A549 (cell line): ENCODE data around the gene RMI1. TPM values are rescaled to one million over a fixed set of nuclear protein-coding genes. Genes with fewer than 3 reads are reported as not detected.

Experiments
- ATAC-seq, 2 experiments: fragments of 200-7000 bp in 1 of 2; fragments of >200 bp in 1 of 2; cut with Nextera tagmentation in 1 of 2; cut with Tn5 transposase in 1 of 2; 3 replicates each; pipeline versions ENCODE4 v1.8.0 to v1.9.1; 2018 to 2020; ENCODE audit warnings: mild to moderate bottlenecking in 1 of 2, moderate library complexity in 1 of 2
- CTCF ChIA-PET: fragments of 300-600 bp; sonication (Branson Sonifier 250); formaldehyde crosslinking; extraction: SDS; loops from one replicate; lab custom pipeline; 2021; ENCODE audit warnings: antibody characterized with exemption, inconsistent platforms; lab: Yijun Ruan, JAX
- POLR2A ChIA-PET: fragments of 350-600 bp; formaldehyde crosslinking; extraction: SDS; loops from one replicate; lab custom pipeline; 2021; ENCODE audit warnings: antibody characterized with exemption, inconsistent platforms; lab: Yijun Ruan, JAX
- DNase-seq, 2 experiments: peaks; one replicate each; pipeline versions ENCODE4 v3.0.0 to v3.0.0-alpha.2; 2011 to 2016; ENCODE audit warnings: low read depth in 1 of 2, low spot score in 1 of 2
- FAIRE-seq: peaks from 2 replicates; lab custom pipeline; 2011; peaks lifted over from hg19 to GRCh38; lab: Jason Lieb, UNC
- H3K27ac ChIP-seq, 2 experiments: fragments of >200 bp; sonication (Bioruptor Twin); formaldehyde crosslinking; 3 replicates each; pipeline ENCODE4 v1.5.1; 2016 to 2017
- H3K4me1 ChIP-seq: fragments of >200 bp; sonication (Bioruptor Twin); formaldehyde crosslinking; 3 replicates; pipeline ENCODE4 v1.6.1; 2016
- H3K4me2 ChIP-seq: fragments of >200 bp; sonication (Bioruptor Twin); formaldehyde crosslinking; 3 replicates; pipeline ENCODE4 v1.6.1; 2016
- H3K4me3 ChIP-seq: fragments of >200 bp; sonication (Bioruptor Twin); formaldehyde crosslinking; 3 replicates; pipeline ENCODE4 v1.5.1; 2016
- H3K9me3 ChIP-seq: fragments of >200 bp; sonication (Bioruptor Twin); formaldehyde crosslinking; 3 replicates; pipeline ENCODE4 v1.6.1; 2016
- CBX8 ChIP-seq: fragments of 200-600 bp; sonication (generic); IDR thresholded peaks from 2 replicates; pipeline ENCODE4 v1.6.1; 2016
- CEBPB ChIP-seq, 2 experiments: fragments of >200 bp in 1 of 2; sonication (Bioruptor Twin) in 1 of 2; formaldehyde crosslinking in 1 of 2; IDR thresholded peaks; 2 replicates each; pipeline ENCODE4 v1.6.1; 2012 to 2016
- EHF ChIP-seq: fragments of 250-450 bp; sonication (Bioruptor Pico); IDR thresholded peaks from 2 replicates; pipeline ENCODE4 v1.5.0; 2020; ENCODE audit warnings: mild to moderate bottlenecking
- EHMT2 ChIP-seq: fragments of 200-600 bp; sonication (generic); IDR thresholded peaks from 2 replicates; pipeline ENCODE4 v1.6.1; 2016; ENCODE audit warnings: antibody characterized with exemption, low read depth, mild to moderate bottlenecking, moderate library complexity
- FOSB ChIP-seq: fragments of 250-450 bp; sonication (Bioruptor Pico); IDR thresholded peaks from 2 replicates; pipeline ENCODE4 v1.5.0; 2020; ENCODE audit warnings: mild to moderate bottlenecking, moderate library complexity
- FOSL2 ChIP-seq, 2 experiments: fragments of 450-650 bp in 1 of 2; fragments of >200 bp in 1 of 2; sonication (Bioruptor Twin) in 1 of 2; formaldehyde crosslinking; IDR thresholded peaks; 2 replicates each; pipeline versions ENCODE4 v1.5.0 to v1.6.1; 2016 to 2020; ENCODE audit warnings: mild to moderate bottlenecking in 1 of 2, moderate library complexity in 1 of 2
- KDM1A ChIP-seq: fragments of 200-600 bp; sonication (generic); IDR thresholded peaks from 2 replicates; pipeline ENCODE4 v1.6.1; 2016; ENCODE audit warnings: low read depth, mild to moderate bottlenecking
- KDM5A ChIP-seq: fragments of 200-600 bp; sonication (generic); IDR thresholded peaks from 2 replicates; pipeline ENCODE4 v1.6.1; 2016; ENCODE audit warnings: antibody characterized with exemption, mild to moderate bottlenecking
- MYC ChIP-seq: IDR thresholded peaks from 2 replicates; pipeline ENCODE4 v1.6.1; 2012; ENCODE audit warnings: mild to moderate bottlenecking, inconsistent platforms, low read length, improper control_type of control experiment, borderline replicate concordance
- NR3C1 ChIP-seq: fragments of >200 bp; sonication (Bioruptor Twin); formaldehyde crosslinking; IDR thresholded peaks from 3 replicates; pipeline ENCODE4 v1.6.1; 2017
- POLR2AphosphoS2 ChIP-seq: conservative IDR thresholded peaks from 2 replicates; pipeline ENCODE4 v1.6.1; 2012; ENCODE audit warnings: low read length, improper control_type of control experiment, inconsistent platforms
- SMC3 ChIP-seq: fragments of >200 bp; sonication (Bioruptor Twin); formaldehyde crosslinking; IDR thresholded peaks from 3 replicates; pipeline ENCODE4 v1.6.1; 2018; ENCODE audit warnings: inconsistent platforms
- ZFP36 ChIP-seq: fragments of 450-650 bp; IDR thresholded peaks from 2 replicates; pipeline ENCODE4 v1.6.1; 2014; ENCODE audit warnings: borderline replicate concordance; ENCODE audit not compliant: partially characterized antibody
- ZNF302 ChIP-seq: fragments of 250-450 bp; sonication (Bioruptor Pico); IDR thresholded peaks from 2 replicates; pipeline ENCODE4 v1.9.0; 2021; ENCODE audit warnings: inconsistent platforms, mild to moderate bottlenecking, moderate library complexity
- WGBS: methylation state at CpG from one replicate; pipeline ENCODE4 v1.1.6; 2017; ENCODE audit errors: missing lambda C conversion rate; 5-methylcytosine and 5-hydroxymethylcytosine counted together
- polyA plus RNA-seq, 4 experiments: library from polyadenylated mRNA; depleted of rRNA in 3 of 4; stranded (reverse); fragments of >200 nt; fragmentation: RNase III in 1 of 4; extraction: RNeasy Plus Mini Kit Qiagen cat#74134 plus additional on column Dnase treatment in 1 of 4; gene quantifications; 2 replicates in 3 of 4; 3 replicates in 1 of 4; pipeline ENCODE4 v1.2.3, GENCODE V29; 2011 to 2017
- TF ChIP-seq, protein P1 (sequence below): IDR thresholded peaks from 2 replicates; pipeline ENCODE4 v1.6.1; 2012
- TF ChIP-seq, protein P2 (sequence below): fragments of >200 bp; sonication (Bioruptor Twin); formaldehyde crosslinking; IDR thresholded peaks from 3 replicates; pipeline ENCODE4 v1.5.1; 2016
- TF ChIP-seq, protein P3 (sequence below): fragments of 150-350 bp; IDR thresholded peaks from 2 replicates; pipeline ENCODE4 v1.6.1; 2014; ENCODE audit warnings: low read depth, mild to moderate bottlenecking, low read length
- TF ChIP-seq, protein P4 (sequence below): IDR thresholded peaks from 2 replicates; pipeline ENCODE4 v1.6.1; 2012
- TF ChIP-seq, protein P5 (sequence below): fragments of 250-450 bp; sonication (Bioruptor Pico); IDR thresholded peaks from 2 replicates; pipeline ENCODE4 v1.5.0; 2021; ENCODE audit warnings: mild to moderate bottlenecking, moderate library complexity, borderline replicate concordance
- TF ChIP-seq, protein P6 (sequence below): fragments of 450-650 bp; IDR thresholded peaks from 2 replicates; pipeline ENCODE4 v1.6.1; 2014; ENCODE audit warnings: antibody characterized with exemption

RMI1 gene
- polyA plus RNA-seq, 2 of the 4 experiments (the other 2 are of a cell fraction), result 7.4 to 15.2 TPM

DNA sequence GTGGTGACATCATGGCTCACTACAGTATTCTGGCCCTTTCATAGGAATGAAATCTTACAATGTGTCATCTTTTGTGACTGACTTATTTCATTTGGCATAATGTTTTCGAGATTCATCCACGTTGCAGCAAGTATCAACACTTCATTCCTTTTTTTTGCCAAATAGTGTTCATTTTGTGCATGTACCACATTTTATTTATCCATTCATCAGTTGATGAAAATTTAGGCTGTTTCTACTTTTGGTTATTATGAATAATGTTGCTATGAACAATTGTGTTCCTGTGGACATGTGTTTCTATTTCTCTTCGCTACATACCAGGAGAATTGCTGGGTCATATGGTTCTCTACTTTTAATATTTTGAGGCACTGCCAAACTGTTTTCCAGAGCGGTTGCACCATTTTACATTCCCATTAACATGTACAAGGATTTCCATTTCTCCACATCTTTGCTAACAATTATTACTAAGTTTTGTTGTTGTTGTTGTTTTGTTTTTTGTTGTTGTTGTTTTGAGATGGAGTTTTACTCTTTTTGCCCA, 43.5 kb downstream of the RMI1 start:
- Histone ChIP-seq H3K9me3 (no peaks in the 10 kb centered on the region), H3K27ac (no peak overlapping the region), H3K4me1 (no peaks in the 10 kb centered on the region)
- POLR2A ChIA-PET, result no interaction called here
- ATAC-seq (no peak), FAIRE-seq (no peak), DNase-seq (no peak)
- CTCF ChIA-PET, result interaction anchor here (1.0 kb wide), 1 partner anchor 9 kb away, joined by 4 read pairs; no protein-coding TSS in a partner anchor
- TF ChIP-seq, protein P1, sequence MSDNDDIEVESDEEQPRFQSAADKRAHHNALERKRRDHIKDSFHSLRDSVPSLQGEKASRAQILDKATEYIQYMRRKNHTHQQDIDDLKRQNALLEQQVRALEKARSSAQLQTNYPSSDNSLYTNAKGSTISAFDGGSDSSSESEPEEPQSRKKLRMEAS, result no peak
- TF ChIP-seq, all 56 proteins: peak for 0
- no peak overlapping the region for H3K4me2 ChIP-seq
- H3K4me3 ChIP-seq, result no peak overlapping the region
- WGBS, result 52% methylated on average over 4 of the region's 4 CpGs

DNA sequence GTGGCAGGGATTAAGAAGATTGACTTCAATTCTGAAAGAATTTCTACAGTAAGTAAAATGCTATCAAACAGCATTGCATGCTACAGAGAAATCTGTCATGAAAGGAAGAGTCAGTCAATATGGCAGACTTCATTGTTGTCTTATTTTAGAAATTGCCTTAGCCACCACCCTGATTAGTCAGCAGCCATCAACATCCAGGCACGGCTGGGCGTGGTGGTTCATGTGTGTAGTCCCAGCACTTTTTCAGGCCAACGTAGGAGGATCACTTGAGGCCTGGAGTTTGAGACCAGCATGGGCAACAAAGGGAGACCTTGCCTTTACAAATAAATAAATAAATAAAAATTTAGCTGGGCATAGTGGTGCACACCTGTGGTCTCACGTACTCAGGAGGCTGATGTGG, 46.6 kb downstream of the RMI1 start:
- DNase-seq (peak in 1 of 2 experiments; percentile 7), ATAC-seq (no peak), FAIRE-seq (no peak)
- Histone ChIP-seq H3K27ac (no peak overlapping the region), H3K4me1 (no peaks in the 10 kb centered on the region), H3K9me3 (no peaks in the 10 kb centered on the region), H3K4me3 (no peak overlapping the region), H3K4me2 (no peak overlapping the region)
- TF ChIP-seq POLR2AphosphoS2, result no peak
- no peak for TF ChIP-seq SMC3
- TF ChIP-seq, protein P2, sequence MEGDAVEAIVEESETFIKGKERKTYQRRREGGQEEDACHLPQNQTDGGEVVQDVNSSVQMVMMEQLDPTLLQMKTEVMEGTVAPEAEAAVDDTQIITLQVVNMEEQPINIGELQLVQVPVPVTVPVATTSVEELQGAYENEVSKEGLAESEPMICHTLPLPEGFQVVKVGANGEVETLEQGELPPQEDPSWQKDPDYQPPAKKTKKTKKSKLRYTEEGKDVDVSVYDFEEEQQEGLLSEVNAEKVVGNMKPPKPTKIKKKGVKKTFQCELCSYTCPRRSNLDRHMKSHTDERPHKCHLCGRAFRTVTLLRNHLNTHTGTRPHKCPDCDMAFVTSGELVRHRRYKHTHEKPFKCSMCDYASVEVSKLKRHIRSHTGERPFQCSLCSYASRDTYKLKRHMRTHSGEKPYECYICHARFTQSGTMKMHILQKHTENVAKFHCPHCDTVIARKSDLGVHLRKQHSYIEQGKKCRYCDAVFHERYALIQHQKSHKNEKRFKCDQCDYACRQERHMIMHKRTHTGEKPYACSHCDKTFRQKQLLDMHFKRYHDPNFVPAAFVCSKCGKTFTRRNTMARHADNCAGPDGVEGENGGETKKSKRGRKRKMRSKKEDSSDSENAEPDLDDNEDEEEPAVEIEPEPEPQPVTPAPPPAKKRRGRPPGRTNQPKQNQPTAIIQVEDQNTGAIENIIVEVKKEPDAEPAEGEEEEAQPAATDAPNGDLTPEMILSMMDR, result no peak
- TF ChIP-seq ZFP36, result no peak
- TF ChIP-seq ZNF302 (CRISPR knock-in tag), result no peak
- no peak for TF ChIP-seq NR3C1
- no peak for TF ChIP-seq MYC
- TF ChIP-seq EHMT2, result no peak
- no peak for TF ChIP-seq KDM1A
- TF ChIP-seq, protein P3, sequence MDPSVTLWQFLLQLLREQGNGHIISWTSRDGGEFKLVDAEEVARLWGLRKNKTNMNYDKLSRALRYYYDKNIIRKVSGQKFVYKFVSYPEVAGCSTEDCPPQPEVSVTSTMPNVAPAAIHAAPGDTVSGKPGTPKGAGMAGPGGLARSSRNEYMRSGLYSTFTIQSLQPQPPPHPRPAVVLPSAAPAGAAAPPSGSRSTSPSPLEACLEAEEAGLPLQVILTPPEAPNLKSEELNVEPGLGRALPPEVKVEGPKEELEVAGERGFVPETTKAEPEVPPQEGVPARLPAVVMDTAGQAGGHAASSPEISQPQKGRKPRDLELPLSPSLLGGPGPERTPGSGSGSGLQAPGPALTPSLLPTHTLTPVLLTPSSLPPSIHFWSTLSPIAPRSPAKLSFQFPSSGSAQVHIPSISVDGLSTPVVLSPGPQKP, result no peak
- no peak for TF ChIP-seq CEBPB (IDR thresholded peaks at IDR 0.05)
- TF ChIP-seq, protein P4, sequence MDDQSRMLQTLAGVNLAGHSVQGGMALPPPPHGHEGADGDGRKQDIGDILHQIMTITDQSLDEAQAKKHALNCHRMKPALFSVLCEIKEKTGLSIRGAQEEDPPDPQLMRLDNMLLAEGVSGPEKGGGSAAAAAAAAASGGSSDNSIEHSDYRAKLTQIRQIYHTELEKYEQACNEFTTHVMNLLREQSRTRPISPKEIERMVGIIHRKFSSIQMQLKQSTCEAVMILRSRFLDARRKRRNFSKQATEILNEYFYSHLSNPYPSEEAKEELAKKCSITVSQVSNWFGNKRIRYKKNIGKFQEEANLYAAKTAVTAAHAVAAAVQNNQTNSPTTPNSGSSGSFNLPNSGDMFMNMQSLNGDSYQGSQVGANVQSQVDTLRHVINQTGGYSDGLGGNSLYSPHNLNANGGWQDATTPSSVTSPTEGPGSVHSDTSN, result no peak
- TF ChIP-seq FOSB, result no peak
- TF ChIP-seq, protein P5, sequence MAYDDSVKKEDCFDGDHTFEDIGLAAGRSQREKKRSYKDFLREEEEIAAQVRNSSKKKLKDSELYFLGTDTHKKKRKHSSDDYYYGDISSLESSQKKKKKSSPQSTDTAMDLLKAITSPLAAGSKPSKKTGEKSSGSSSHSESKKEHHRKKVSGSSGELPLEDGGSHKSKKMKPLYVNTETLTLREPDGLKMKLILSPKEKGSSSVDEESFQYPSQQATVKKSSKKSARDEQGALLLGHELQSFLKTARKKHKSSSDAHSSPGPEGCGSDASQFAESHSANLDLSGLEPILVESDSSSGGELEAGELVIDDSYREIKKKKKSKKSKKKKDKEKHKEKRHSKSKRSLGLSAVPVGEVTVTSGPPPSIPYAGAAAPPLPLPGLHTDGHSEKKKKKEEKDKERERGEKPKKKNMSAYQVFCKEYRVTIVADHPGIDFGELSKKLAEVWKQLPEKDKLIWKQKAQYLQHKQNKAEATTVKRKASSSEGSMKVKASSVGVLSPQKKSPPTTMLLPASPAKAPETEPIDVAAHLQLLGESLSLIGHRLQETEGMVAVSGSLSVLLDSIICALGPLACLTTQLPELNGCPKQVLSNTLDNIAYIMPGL (CRISPR knock-in tag), result no peak
- TF ChIP-seq, protein P1, result no peak
- TF ChIP-seq, protein P6, sequence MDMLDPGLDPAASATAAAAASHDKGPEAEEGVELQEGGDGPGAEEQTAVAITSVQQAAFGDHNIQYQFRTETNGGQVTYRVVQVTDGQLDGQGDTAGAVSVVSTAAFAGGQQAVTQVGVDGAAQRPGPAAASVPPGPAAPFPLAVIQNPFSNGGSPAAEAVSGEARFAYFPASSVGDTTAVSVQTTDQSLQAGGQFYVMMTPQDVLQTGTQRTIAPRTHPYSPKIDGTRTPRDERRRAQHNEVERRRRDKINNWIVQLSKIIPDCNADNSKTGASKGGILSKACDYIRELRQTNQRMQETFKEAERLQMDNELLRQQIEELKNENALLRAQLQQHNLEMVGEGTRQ, result no peak
- no peak for TF ChIP-seq EHF (CRISPR knock-in tag)
- TF ChIP-seq KDM5A, result no peak
- TF ChIP-seq CBX8, result no peak
- TF ChIP-seq FOSL2 (IDR thresholded peaks at IDR 0.05), result no peak
- no peak for TF ChIP-seq FOSL2 (CRISPR knock-in tag; IDR thresholded peaks at IDR 0.05)
- CTCF ChIA-PET, result no interaction called here
- POLR2A ChIA-PET, result no interaction called here
- 26% methylated on average over 4 of the region's 4 CpGs for WGBS
